Transverse colon (tissue), 4 donors: ENCODE data around the gene MDFIC2. TPM values are rescaled to one million over a fixed set of nuclear protein-coding genes. Genes with fewer than 3 reads are reported as not detected.

Experiments used
- DNase-seq: peaks from one replicate; pipeline ENCODE4 v3.0.0-alpha.2; 2019
- H3K27ac ChIP-seq, 4 donors: fragments of 200-600 bp; sonication (generic); 2 replicates each; pipeline ENCODE4 v1.5.1; 2016 to 2018; ENCODE audit warnings: inconsistent platforms in 4 of 4
- H3K27me3 ChIP-seq: fragments of 200-600 bp; sonication (generic); 2 replicates; pipeline ENCODE4 v1.5.1; 2017; ENCODE audit warnings: inconsistent platforms
- H3K36me3 ChIP-seq, 4 donors: fragments of 200-600 bp; sonication (generic); 2 replicates each; pipeline ENCODE4 v1.5.1; 2017 to 2019; ENCODE audit warnings: inconsistent platforms in 4 of 4
- H3K4me1 ChIP-seq, 4 donors: fragments of 200-600 bp; sonication (generic); 2 replicates each; pipeline ENCODE4 v1.5.1; 2017 to 2020; ENCODE audit warnings: inconsistent platforms in 4 of 4
- H3K4me3 ChIP-seq, 4 donors: fragments of 200-600 bp; sonication (generic); 1 replicate in 1 of 4; 2 replicates in 3 of 4; pipeline versions ENCODE4 v1.5.1 to v1.6.1; 2017 to 2019; ENCODE audit warnings: inconsistent platforms in 4 of 4
- H3K9me3 ChIP-seq, 2 donors: fragments of 200-600 bp; sonication (generic); 2 replicates each; pipeline ENCODE4 v1.5.1; 2017 to 2019; ENCODE audit warnings: inconsistent platforms in 2 of 2
- CTCF ChIP-seq, 5 experiments: fragments of 200-600 bp in 3 of 5; fragments of 450-650 bp in 2 of 5; sonication (generic) in 3 of 5; IDR thresholded peaks; 1 replicate in 2 of 5; 2 replicates in 3 of 5; pipeline ENCODE4 v1.5.1; 2016 to 2017; ENCODE audit warnings: antibody characterized with exemption in 5 of 5, inconsistent platforms in 3 of 5, mild to moderate bottlenecking in 2 of 5, moderate library complexity in 1 of 5
- EP300 ChIP-seq: sonication (generic); formaldehyde crosslinking; IDR thresholded peaks from one replicate; pipeline ENCODE4 v1.6.1; 2017; ENCODE audit warnings: antibody characterized with exemption, low read depth
- POLR2A ChIP-seq: fragments of 450-650 bp; IDR thresholded peaks from one replicate; pipeline ENCODE4 v1.6.1; 2016; ENCODE audit warnings: antibody characterized with exemption, mild to moderate bottlenecking, moderate library complexity
- POLR2AphosphoS5 ChIP-seq, 3 donors: sonication (generic); formaldehyde crosslinking; IDR thresholded peaks; one replicate each; pipeline ENCODE4 v1.6.1; 2016; ENCODE audit warnings: antibody characterized with exemption in 3 of 3
- WGBS, 2 donors: methylation state at CpG; one replicate each; pipeline ENCODE4 v1.1.5; 2018; ENCODE audit warnings: low coverage in 1 of 2; 5-methylcytosine and 5-hydroxymethylcytosine counted together
- in situ Hi-C, 4 donors: fragments of 200-750 bp; cut with MboI; loops; one replicate each; pipeline versions ENCODE4 v1.15.0 to v1.15.1; 2017; ENCODE audit warnings: low sequenced_read_pairs in 3 of 4, low pct_ligation_motif_present in 1 of 4, low pct_unique_long_range_greater_than_20kb in 1 of 4
- intact Hi-C: fragments of 100-400 bp; cut with DNase I; formaldehyde crosslinking; loops from one replicate; pipeline ENCODE4 v1.15.1; 2023; ENCODE audit warnings: low total_unique reads
- total RNA-seq, 4 donors: library from RNA; depleted of rRNA; stranded (reverse); fragments of >200 nt; gene quantifications; one replicate each; pipeline ENCODE4 v1.1.0, GENCODE V29; 2016

The MDFIC2 gene
- total RNA-seq, 4 donors from 2014 or later = not detected

- no peak overlapping the region for H3K4me3 ChIP-seq
- H3K4me1 ChIP-seq = no peaks in the 10 kb centered on the region
- in situ Hi-C loops = no loop called here
- intact Hi-C loops = no loop called here
- no peaks in the 10 kb centered on the region for H3K27me3 ChIP-seq
- no peak overlapping the region for H3K27ac ChIP-seq
- DNase-seq = no peak
- no peaks in the 10 kb centered on the region for H3K36me3 ChIP-seq
- WGBS, 2 donors = 63 to 71% methylated on average over 4 of the region's 4 CpGs
- TF ChIP-seq CTCF (IDR thresholded peaks at IDR 0.05) = no peak
- no peak for TF ChIP-seq EP300
- no peak for TF ChIP-seq POLR2AphosphoS5 (IDR thresholded peaks at IDR 0.05)
- TF ChIP-seq POLR2A = no peak
- no peaks in the 10 kb centered on the region for H3K9me3 ChIP-seq
Measured at GRCh38 chr3:70176224-70176623, 136.2 kb downstream of the MDFIC2 start.

- Histone ChIP-seq H3K9me3 (no peaks in the 10 kb centered on the region), H3K27me3 (no peaks in the 10 kb centered on the region), H3K4me1 (no peaks in the 10 kb centered on the region), H3K4me3 (no peak overlapping the region), H3K27ac (no peak overlapping the region), H3K36me3 (no peaks in the 10 kb centered on the region)
- WGBS, 2 donors = 82 to 86% methylated on average over 1 of the region's 1 CpG
- no peak for TF ChIP-seq POLR2A
- no peak for TF ChIP-seq POLR2AphosphoS5 (IDR thresholded peaks at IDR 0.05)
- TF ChIP-seq CTCF (IDR thresholded peaks at IDR 0.05) = no peak
- TF ChIP-seq EP300 = no peak
- intact Hi-C loops (no loop called here), in situ Hi-C loops (no loop called here)
- no peak for DNase-seq
Measured at GRCh38 chr3:70156808-70157207, 155.6 kb downstream of the MDFIC2 start.

GRCh38 chr3:70150599-70150998 is 161.8 kb downstream of the MDFIC2 start:
- H3K27ac ChIP-seq = no peak overlapping the region
- H3K9me3 ChIP-seq = no peaks in the 10 kb centered on the region
- no peaks in the 10 kb centered on the region for H3K36me3 ChIP-seq
- intact Hi-C loops = no loop called here
- WGBS, 2 donors = 52 to 62% methylated on average over 3 of the region's 3 CpGs
- H3K27me3 ChIP-seq = no peaks in the 10 kb centered on the region
- no peak for DNase-seq
- H3K4me1 ChIP-seq = no peaks in the 10 kb centered on the region
- no peak overlapping the region for H3K4me3 ChIP-seq
- in situ Hi-C loops = no loop called here
- no peak for TF ChIP-seq EP300
- no peak for TF ChIP-seq CTCF (IDR thresholded peaks at IDR 0.05)
- TF ChIP-seq POLR2AphosphoS5 (IDR thresholded peaks at IDR 0.05) = no peak
- TF ChIP-seq POLR2A = no peak

- Histone ChIP-seq H3K27me3 (no peaks in the 10 kb centered on the region), H3K4me3 (no peak overlapping the region), H3K27ac (no peak overlapping the region), H3K36me3 (no peaks in the 10 kb centered on the region), H3K4me1 (no peaks in the 10 kb centered on the region), H3K9me3 (no peaks in the 10 kb centered on the region)
- 37 to 55% methylated on average over 4 of the region's 4 CpGs for WGBS, 2 donors
- in situ Hi-C loops = loop anchor here in 1 of 4 donors (25.0 kb wide), 1 partner anchor 212 kb away; no protein-coding TSS in a partner anchor
- intact Hi-C loops = no loop called here
- TF ChIP-seq POLR2AphosphoS5 (IDR thresholded peaks at IDR 0.05) (no peak), EP300 (no peak), POLR2A (no peak)
- DNase-seq = no peak
Measured at GRCh38 chr3:70149714-70150400, 162.6 kb downstream of the MDFIC2 start.
